Esophagus squamous epithelium (tissue), 4 donors: Measurements from ENCODE around the gene ARHGAP8.

Experiments
- POLR2A ChIP-seq, 4 donors: fragments of 450-650 bp; IDR thresholded peaks; one replicate each; pipeline ENCODE4 v1.6.1; 2017; ENCODE audit warnings: antibody characterized with exemption in 4 of 4, mild to moderate bottlenecking in 4 of 4, moderate library complexity in 3 of 4
- TF ChIP-seq, protein P1 (sequence below), 6 experiments: fragments of 450-650 bp in 4 of 6; fragments of 200-600 bp in 2 of 6; sonication (generic) in 2 of 6; IDR thresholded peaks; one replicate each; pipeline ENCODE4 v1.5.1; 2016 to 2019; ENCODE audit warnings: antibody characterized with exemption in 6 of 6, mild to moderate bottlenecking in 4 of 6, moderate library complexity in 4 of 6

GRCh38 chr22:44721213-44721612, 31.2 kb upstream of the ARHGAP8 start:
- TF ChIP-seq, protein P1, sequence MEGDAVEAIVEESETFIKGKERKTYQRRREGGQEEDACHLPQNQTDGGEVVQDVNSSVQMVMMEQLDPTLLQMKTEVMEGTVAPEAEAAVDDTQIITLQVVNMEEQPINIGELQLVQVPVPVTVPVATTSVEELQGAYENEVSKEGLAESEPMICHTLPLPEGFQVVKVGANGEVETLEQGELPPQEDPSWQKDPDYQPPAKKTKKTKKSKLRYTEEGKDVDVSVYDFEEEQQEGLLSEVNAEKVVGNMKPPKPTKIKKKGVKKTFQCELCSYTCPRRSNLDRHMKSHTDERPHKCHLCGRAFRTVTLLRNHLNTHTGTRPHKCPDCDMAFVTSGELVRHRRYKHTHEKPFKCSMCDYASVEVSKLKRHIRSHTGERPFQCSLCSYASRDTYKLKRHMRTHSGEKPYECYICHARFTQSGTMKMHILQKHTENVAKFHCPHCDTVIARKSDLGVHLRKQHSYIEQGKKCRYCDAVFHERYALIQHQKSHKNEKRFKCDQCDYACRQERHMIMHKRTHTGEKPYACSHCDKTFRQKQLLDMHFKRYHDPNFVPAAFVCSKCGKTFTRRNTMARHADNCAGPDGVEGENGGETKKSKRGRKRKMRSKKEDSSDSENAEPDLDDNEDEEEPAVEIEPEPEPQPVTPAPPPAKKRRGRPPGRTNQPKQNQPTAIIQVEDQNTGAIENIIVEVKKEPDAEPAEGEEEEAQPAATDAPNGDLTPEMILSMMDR (IDR thresholded peaks at IDR 0.05): no peak
- TF ChIP-seq POLR2A (IDR thresholded peaks at IDR 0.05): no peak
